ENCODE results near the gene KCNIP1.

Gene KCNIP1

GRCh38 chr5:170519549-170519948 lies 15.7 kb downstream of the KCNIP1 start:
- 65% methylated on average over 5 of the region's 5 CpGs for WGBS
- H2BK120ac ChIP-seq (ENCODE audit: low read depth, low read length) = no peak overlapping the region
- no peak overlapping the region for H4K91ac ChIP-seq (ENCODE audit: low read length)
- H2AFZ ChIP-seq (ENCODE audit: low read depth, low read length) = no peak overlapping the region
- H3K27me3 ChIP-seq (ENCODE audit: control insufficient read depth in 1 of 2, insufficient read depth in 1 of 2, low read length in 2 of 2) = peaks cover 0 to 68% of the 10 kb centered on the region in 2 experiments
- H2BK15ac ChIP-seq (ENCODE audit: low read depth, poor library complexity, severe bottlenecking) = no peak overlapping the region
- no peak overlapping the region for H3K4me3 ChIP-seq (ENCODE audit: insufficient read depth in 1 of 2, low read depth in 1 of 2, low read length in 2 of 2)
- H3K4me2 ChIP-seq (ENCODE audit: low read length, poor library complexity, severe bottlenecking) = no peak overlapping the region
- H3K27ac ChIP-seq (ENCODE audit: low read length, poor library complexity, severe bottlenecking) = no peak overlapping the region
- no peak overlapping the region for H3K14ac ChIP-seq (ENCODE audit: low read length in 2 of 2)
- no peak overlapping the region for H4K8ac ChIP-seq (ENCODE audit: low read length)
- peaks cover 32% of the 10 kb centered on the region for H3K4me1 ChIP-seq (ENCODE audit: control insufficient read depth, insufficient read depth, low read depth, low read length)
- H3K18ac ChIP-seq (ENCODE audit: low read depth in 1 of 2, low read length in 2 of 2) = no peak overlapping the region
- H3K4ac ChIP-seq (ENCODE audit: low read depth in 1 of 2, low read length in 2 of 2) = no peak overlapping the region
- no peak overlapping the region for H2BK12ac ChIP-seq (ENCODE audit: low read length in 2 of 2)
- no peak overlapping the region for H2BK5ac ChIP-seq (ENCODE audit: low read depth, low read length, poor library complexity, severe bottlenecking)
- H3K9me3 ChIP-seq (ENCODE audit: control insufficient read depth, low read length) = peaks cover 4% of the 10 kb centered on the region
- H3K23ac ChIP-seq (ENCODE audit: low read length in 2 of 2) = no peak overlapping the region
- H3K9ac ChIP-seq (ENCODE audit: low read length) = no peak overlapping the region
- H3K36me3 ChIP-seq (ENCODE audit: control insufficient read depth in 1 of 2, insufficient read depth in 2 of 2, low read depth in 1 of 2, low read length in 2 of 2) = peaks cover 0 to 10% of the 10 kb centered on the region in 2 experiments
- peaks cover 7% of the 10 kb centered on the region for H3K79me1 ChIP-seq (replicated peaks; ENCODE audit: low read length, poor library complexity, severe bottlenecking)
- H2AK5ac ChIP-seq (ENCODE audit: low read length, severe bottlenecking) = peak overlapping the region; percentile 69
- no peak for DNase-seq

GRCh38 chr5:170520372-170520771 lies 16.6 kb downstream of the KCNIP1 start:
- WGBS = 63% methylated on average over 6 of the region's 6 CpGs
- peak overlapping the region; percentile 38 for H3K27ac ChIP-seq (ENCODE audit: low read length, poor library complexity, severe bottlenecking)
- no peak overlapping the region for H3K23ac ChIP-seq (ENCODE audit: low read length in 2 of 2)
- no peak overlapping the region for H3K4me3 ChIP-seq (ENCODE audit: insufficient read depth in 1 of 2, low read depth in 1 of 2, low read length in 2 of 2)
- no peak overlapping the region for H4K8ac ChIP-seq (ENCODE audit: low read length)
- H2AK5ac ChIP-seq (ENCODE audit: low read length, severe bottlenecking) = peak overlapping the region; percentile 85
- no peak overlapping the region for H4K91ac ChIP-seq (ENCODE audit: low read length)
- H3K27me3 ChIP-seq (ENCODE audit: control insufficient read depth in 1 of 2, insufficient read depth in 1 of 2, low read length in 2 of 2) = peaks cover 0 to 68% of the 10 kb centered on the region in 2 experiments
- DNase-seq = peak; percentile 4
- H3K14ac ChIP-seq (ENCODE audit: low read length in 2 of 2) = no peak overlapping the region
- no peak overlapping the region for H2BK12ac ChIP-seq (ENCODE audit: low read length in 2 of 2)
- no peak overlapping the region for H2BK5ac ChIP-seq (ENCODE audit: low read depth, low read length, poor library complexity, severe bottlenecking)
- H3K79me1 ChIP-seq (replicated peaks; ENCODE audit: low read length, poor library complexity, severe bottlenecking) = peaks cover 13% of the 10 kb centered on the region
- H3K18ac ChIP-seq (ENCODE audit: low read depth in 1 of 2, low read length in 2 of 2) = no peak overlapping the region
- H2AFZ ChIP-seq (ENCODE audit: low read depth, low read length) = no peak overlapping the region
- H2BK15ac ChIP-seq (ENCODE audit: low read depth, poor library complexity, severe bottlenecking) = no peak overlapping the region
- no peak overlapping the region for H3K4ac ChIP-seq (ENCODE audit: low read depth in 1 of 2, low read length in 2 of 2)
- no peak overlapping the region for H2BK120ac ChIP-seq (ENCODE audit: low read depth, low read length)
- peaks cover 32% of the 10 kb centered on the region for H3K4me1 ChIP-seq (ENCODE audit: control insufficient read depth, insufficient read depth, low read depth, low read length)
- H3K9me3 ChIP-seq (ENCODE audit: control insufficient read depth, low read length) = peaks cover 4% of the 10 kb centered on the region
- no peak overlapping the region for H3K9ac ChIP-seq (ENCODE audit: low read length)
- peaks cover 0 to 10% of the 10 kb centered on the region in 2 experiments for H3K36me3 ChIP-seq (ENCODE audit: control insufficient read depth in 1 of 2, insufficient read depth in 2 of 2, low read depth in 1 of 2, low read length in 2 of 2)
- H3K4me2 ChIP-seq (ENCODE audit: low read length, poor library complexity, severe bottlenecking) = no peak overlapping the region

GRCh38 chr5:170522211-170523141 lies 18.7 kb downstream of the KCNIP1 start:
- Histone ChIP-seq H2BK120ac (ENCODE audit: low read depth, low read length) (no peak overlapping the region), H3K9ac (ENCODE audit: low read length) (no peak overlapping the region), H4K91ac (ENCODE audit: low read length) (no peak overlapping the region), H3K4me1 (ENCODE audit: control insufficient read depth, insufficient read depth, low read depth, low read length) (peaks cover 32% of the 10 kb centered on the region), H2BK15ac (ENCODE audit: low read depth, poor library complexity, severe bottlenecking) (no peak overlapping the region), H2BK5ac (ENCODE audit: low read depth, low read length, poor library complexity, severe bottlenecking) (peak overlapping the region; percentile 57), H3K27me3 (ENCODE audit: control insufficient read depth in 1 of 2, insufficient read depth in 1 of 2, low read length in 2 of 2) (peaks cover 0 to 71% of the 10 kb centered on the region in 2 experiments), H3K4me2 (ENCODE audit: low read length, poor library complexity, severe bottlenecking) (peak overlapping the region; percentile 36), H3K4me3 (ENCODE audit: insufficient read depth in 1 of 2, low read depth in 1 of 2, low read length in 2 of 2) (no peak overlapping the region), H3K9me3 (ENCODE audit: control insufficient read depth, low read length) (peaks cover 4% of the 10 kb centered on the region), H2AFZ (ENCODE audit: low read depth, low read length) (no peak overlapping the region), H4K8ac (ENCODE audit: low read length) (no peak overlapping the region), H2BK12ac (ENCODE audit: low read length in 2 of 2) (no peak overlapping the region), H3K27ac (ENCODE audit: low read length, poor library complexity, severe bottlenecking) (peak overlapping the region; percentile 86), H3K36me3 (ENCODE audit: control insufficient read depth in 1 of 2, insufficient read depth in 2 of 2, low read depth in 1 of 2, low read length in 2 of 2) (peaks cover 0 to 21% of the 10 kb centered on the region in 2 experiments), H3K79me1 (replicated peaks; ENCODE audit: low read length, poor library complexity, severe bottlenecking) (peaks cover 25% of the 10 kb centered on the region), H3K14ac (ENCODE audit: low read length in 2 of 2) (no peak overlapping the region), H3K23ac (ENCODE audit: low read length in 2 of 2) (no peak overlapping the region), H2AK5ac (ENCODE audit: low read length, severe bottlenecking) (peak overlapping the region; percentile 100), H3K18ac (ENCODE audit: low read depth in 1 of 2, low read length in 2 of 2) (no peak overlapping the region), H3K4ac (ENCODE audit: low read depth in 1 of 2, low read length in 2 of 2) (no peak overlapping the region)
- peak; percentile 7 for DNase-seq
- WGBS = 71% methylated on average over 10 of the region's 10 CpGs

- H3K9ac ChIP-seq (ENCODE audit: low read length) = no peak overlapping the region
- H3K36me3 ChIP-seq (ENCODE audit: control insufficient read depth in 1 of 2, insufficient read depth in 2 of 2, low read depth in 1 of 2, low read length in 2 of 2) = peaks cover 0 to 24% of the 10 kb centered on the region in 2 experiments
- H2AK5ac ChIP-seq (ENCODE audit: low read length, severe bottlenecking) = peak overlapping the region; percentile 15
- H2BK5ac ChIP-seq (ENCODE audit: low read depth, low read length, poor library complexity, severe bottlenecking) = peak overlapping the region; percentile 36
- no peak overlapping the region for H4K8ac ChIP-seq (ENCODE audit: low read length)
- peak overlapping the region; percentile 47 for H4K91ac ChIP-seq (ENCODE audit: low read length)
- H2AFZ ChIP-seq (ENCODE audit: low read depth, low read length) = no peak overlapping the region
- peaks cover 32% of the 10 kb centered on the region for H3K4me1 ChIP-seq (ENCODE audit: control insufficient read depth, insufficient read depth, low read depth, low read length)
- H3K4ac ChIP-seq (ENCODE audit: low read depth in 1 of 2, low read length in 2 of 2) = no peak overlapping the region
- H3K27ac ChIP-seq (ENCODE audit: low read length, poor library complexity, severe bottlenecking) = peak overlapping the region; percentile 86
- no peak overlapping the region for H2BK12ac ChIP-seq (ENCODE audit: low read length in 2 of 2)
- no peak overlapping the region for H2BK15ac ChIP-seq (ENCODE audit: low read depth, poor library complexity, severe bottlenecking)
- peaks cover 30% of the 10 kb centered on the region for H3K79me1 ChIP-seq (replicated peaks; ENCODE audit: low read length, poor library complexity, severe bottlenecking)
- H3K23ac ChIP-seq (ENCODE audit: low read length in 2 of 2) = no peak overlapping the region
- 84% methylated on average over 10 of the region's 10 CpGs for WGBS
- no peak overlapping the region for H3K4me3 ChIP-seq (ENCODE audit: insufficient read depth in 1 of 2, low read depth in 1 of 2, low read length in 2 of 2)
- peaks cover 0 to 75% of the 10 kb centered on the region in 2 experiments for H3K27me3 ChIP-seq (ENCODE audit: control insufficient read depth in 1 of 2, insufficient read depth in 1 of 2, low read length in 2 of 2)
- H3K4me2 ChIP-seq (ENCODE audit: low read length, poor library complexity, severe bottlenecking) = no peak overlapping the region
- H2BK120ac ChIP-seq (ENCODE audit: low read depth, low read length) = no peak overlapping the region
- no peak overlapping the region for H3K18ac ChIP-seq (ENCODE audit: low read depth in 1 of 2, low read length in 2 of 2)
- DNase-seq = no peak
- no peak overlapping the region for H3K14ac ChIP-seq (ENCODE audit: low read length in 2 of 2)
- peaks cover 4% of the 10 kb centered on the region for H3K9me3 ChIP-seq (ENCODE audit: control insufficient read depth, low read length)
Observed at GRCh38 chr5:170523142-170523551, 19.3 kb downstream of the KCNIP1 start.
